HCT116 (cell line): ENCODE results near the gene SLC22A23. TPM values are rescaled to one million over a fixed set of nuclear protein-coding genes. Genes with fewer than 3 reads are reported as not detected.
"Not testable (repeated sequence)": the region's sequence is repeated elsewhere in the genome, so short reads cannot be mapped to it uniquely, and the experiment has no call there.

Experiments used
- ATAC-seq: fragments of 200-7000 bp; cut with Tn5 transposase; 2 replicates; pipeline ENCODE4 v1.9.1; 2020; ENCODE audit warnings: mild to moderate bottlenecking, moderate library complexity
- BruUV-seq: library from RNA; stranded (reverse); fragments of 400-500 nt; replicated peaks from 2 replicates; lab custom pipeline; 2021; lab: Mats Ljungman, UMichigan
- CTCF ChIA-PET: fragments of 300-600 bp; sonication (Branson Sonifier 250); formaldehyde crosslinking; loops from one replicate; lab custom pipeline; 2021; ENCODE audit warnings: antibody characterized with exemption; lab: Charles Lee
- POLR2A ChIA-PET: fragments of 300-600, 350-600 bp; sonication (Branson Sonifier 250); formaldehyde crosslinking; loops from one replicate; lab custom pipeline; 2021; ENCODE audit warnings: antibody characterized with exemption; lab: Charles Lee
- RAD21 ChIA-PET, 2 experiments: fragments of 300-600 bp; sonication (Branson Sonifier 250); formaldehyde crosslinking; loops; one replicate each; lab custom pipeline; 2023; ENCODE audit warnings: low total read pairs in 2 of 2; ENCODE audit not compliant: uncharacterized antibody in 2 of 2, unreplicated experiment in 2 of 2, low non-redundant PET in 1 of 2; lab: Charles Lee
- DNase-seq: peaks from one replicate; pipeline ENCODE4 v3.0.0-alpha.2; 2010; ENCODE audit warnings: low read depth, low spot score
- H2AFZ ChIP-seq: fragments of 200-600 bp; shearing (Covaris generic), sonication (generic); 2 replicates; pipeline ENCODE4 v1.6.1; 2017; ENCODE audit warnings: low read depth, mixed run types, mixed read lengths, antibody characterized with exemption, low read length; ENCODE audit not compliant: poor library complexity, severe bottlenecking
- H3K27ac ChIP-seq: 2 replicates; pipeline ENCODE4 v1.5.1; 2012; ENCODE audit warnings: low read depth, low read length
- H3K27me3 ChIP-seq: fragments of 200-600 bp; sonication (generic); 2 replicates; pipeline ENCODE4 v1.6.1; 2016; ENCODE audit warnings: mixed run types, low read length, mixed read lengths; ENCODE audit not compliant: insufficient read depth
- H3K36me3 ChIP-seq, 2 experiments: fragments of 200-500 bp in 1 of 2; fragments of 200-600 bp in 1 of 2; sonication (Bioruptor generic) in 1 of 2; sonication (generic) in 1 of 2; 2 replicates each; pipeline versions ENCODE4 v1.5.1 to v1.6.1; 2014 to 2016; ENCODE audit warnings: low read length in 2 of 2, inconsistent platforms in 1 of 2, mixed read lengths in 1 of 2, mixed run types in 1 of 2; ENCODE audit not compliant: insufficient read depth in 2 of 2, control insufficient read depth in 1 of 2
- H3K4me1 ChIP-seq, 2 experiments: fragments of 200-600 bp in 1 of 2; sonication (generic) in 1 of 2; 2 replicates each; pipeline versions ENCODE4 v1.5.1 to v1.6.1; 2012 to 2017; ENCODE audit warnings: low read length in 2 of 2, inconsistent platforms in 1 of 2, mild to moderate bottlenecking in 1 of 2, mixed read lengths in 1 of 2, mixed run types in 1 of 2, moderate library complexity in 1 of 2; ENCODE audit not compliant: insufficient read depth in 2 of 2, control insufficient read depth in 1 of 2
- H3K4me2 ChIP-seq: fragments of 200-600 bp; sonication (generic); 2 replicates; pipeline ENCODE4 v1.6.1; 2017; ENCODE audit warnings: mixed run types, low read length, mixed read lengths
- H3K4me3 ChIP-seq, 2 experiments: fragments of 200-600 bp in 1 of 2; sonication (generic) in 1 of 2; replicated peaks in 1 of 2; 2 replicates each; pipeline ENCODE4 v1.5.1; 2011 to 2016; ENCODE audit warnings: low read length in 2 of 2, control low read depth in 1 of 2, low read depth in 1 of 2, mild to moderate bottlenecking in 1 of 2, mixed read lengths in 1 of 2, mixed run types in 1 of 2
- H3K79me2 ChIP-seq: fragments of 200-600 bp; sonication (generic); 2 replicates; pipeline ENCODE4 v1.6.1; 2017; ENCODE audit warnings: mild to moderate bottlenecking, mixed run types, low read length, moderate library complexity, mixed read lengths; ENCODE audit not compliant: insufficient read depth
- H3K9ac ChIP-seq: fragments of 200-600 bp; sonication (generic); 2 replicates; pipeline ENCODE4 v1.6.1; 2016; ENCODE audit warnings: low read length, mixed read lengths
- H3K9me2 ChIP-seq: fragments of 200-600 bp; sonication (generic), shearing (Covaris generic); 2 replicates; pipeline ENCODE4 v1.6.1; 2017; ENCODE audit warnings: mixed run types, mild to moderate bottlenecking, moderate library complexity; ENCODE audit not compliant: insufficient read depth
- H3K9me3 ChIP-seq, 2 experiments: fragments of 200-500 bp in 1 of 2; fragments of 200-600 bp in 1 of 2; sonication (Bioruptor generic) in 1 of 2; sonication (generic) in 1 of 2; 2 replicates each; pipeline ENCODE4 v1.6.1; 2014 to 2017; ENCODE audit warnings: low read length in 2 of 2, mixed read lengths in 2 of 2, inconsistent platforms in 1 of 2, low read depth in 1 of 2, mild to moderate bottlenecking in 1 of 2, mixed run types in 1 of 2, moderate library complexity in 1 of 2; ENCODE audit not compliant: control insufficient read depth in 1 of 2, insufficient read depth in 1 of 2
- H4K20me1 ChIP-seq: fragments of 200-600 bp; sonication (generic), shearing (Covaris generic); 2 replicates; pipeline ENCODE4 v1.6.1; 2017; ENCODE audit warnings: mixed run types, mild to moderate bottlenecking, moderate library complexity; ENCODE audit not compliant: insufficient read depth
- ATF3 ChIP-seq: IDR thresholded peaks from 2 replicates; pipeline ENCODE4 v1.6.1; 2012
- CBX3 ChIP-seq: IDR thresholded peaks from 2 replicates; pipeline ENCODE4 v1.6.1; 2012; ENCODE audit warnings: low read depth
- CEBPB ChIP-seq: IDR thresholded peaks from 2 replicates; pipeline ENCODE4 v1.6.1; 2012; ENCODE audit warnings: low read depth
- EGR1 ChIP-seq: IDR thresholded peaks from 2 replicates; pipeline ENCODE4 v1.6.1; 2012; ENCODE audit warnings: low read depth
- ELF1 ChIP-seq: IDR thresholded peaks from 2 replicates; pipeline ENCODE4 v1.6.1; 2012; ENCODE audit warnings: low read depth, borderline replicate concordance
- EZH2 ChIP-seq: fragments of 200-600 bp; sonication (generic); IDR thresholded peaks from 2 replicates; pipeline ENCODE4 v1.6.1; 2017; ENCODE audit warnings: antibody characterized with exemption, mixed run types
- EZH2phosphoT487 ChIP-seq: fragments of 200-600 bp; IDR thresholded peaks from 2 replicates; pipeline ENCODE4 v1.6.1; 2018; ENCODE audit warnings: antibody characterized with exemption, borderline replicate concordance
- JUND ChIP-seq: IDR thresholded peaks from 2 replicates; pipeline ENCODE4 v1.6.1; 2012
- POLR2A ChIP-seq: IDR thresholded peaks from 2 replicates; pipeline ENCODE4 v1.7.0; 2011; ENCODE audit warnings: borderline replicate concordance; ENCODE audit not compliant: insufficient read depth, insufficient read length; ENCODE audit errors: extremely low read depth
- POLR2AphosphoS5 ChIP-seq: IDR thresholded peaks from 2 replicates; pipeline ENCODE4 v1.6.1; 2011; ENCODE audit warnings: mild to moderate bottlenecking, low read depth, low read length, moderate library complexity
- RAD21 ChIP-seq: IDR thresholded peaks from 2 replicates; pipeline ENCODE4 v1.6.1; 2012; ENCODE audit warnings: low read depth, mild to moderate bottlenecking
- SIN3A ChIP-seq: IDR thresholded peaks from 2 replicates; pipeline ENCODE4 v1.6.1; 2012; ENCODE audit warnings: low read depth
- SP1 ChIP-seq: IDR thresholded peaks from 2 replicates; pipeline ENCODE4 v1.6.1; 2012; ENCODE audit warnings: low read depth
- SRF ChIP-seq: IDR thresholded peaks from 2 replicates; pipeline ENCODE4 v1.6.1; 2012; ENCODE audit warnings: low read depth
- ZFX ChIP-seq: fragments of 450-650 bp; IDR thresholded peaks from 2 replicates; pipeline ENCODE4 v1.6.1; 2017
- ZNF274 ChIP-seq: fragments of 200-500 bp; sonication (Bioruptor generic); IDR thresholded peaks from 2 replicates; pipeline ENCODE4 v1.6.1; 2014; ENCODE audit warnings: mild to moderate bottlenecking, low read depth, low read length, inconsistent platforms
- intact Hi-C: fragments of 100-400 bp; cut with micrococcal nuclease; formaldehyde crosslinking; loops from 2 replicates; pipeline ENCODE4 v1.10.0; 2022
- total RNA-seq: library from RNA; stranded (reverse); gene quantifications from one replicate; pipeline ENCODE4 v1.2.1, GENCODE V29; 2021; ENCODE audit not compliant: unreplicated experiment
- TF ChIP-seq, protein P1 (sequence below): IDR thresholded peaks from 2 replicates; pipeline ENCODE4 v1.6.1; 2012; ENCODE audit warnings: low read depth
- TF ChIP-seq, protein P2 (sequence below): IDR thresholded peaks from 2 replicates; pipeline ENCODE4 v1.6.1; 2011; ENCODE audit warnings: mild to moderate bottlenecking, low read length, moderate library complexity; ENCODE audit not compliant: insufficient replicate concordance; ENCODE audit errors: extremely low read depth

Gene SLC22A23
- total RNA-seq, 1 experiment from 2014 or later, result 11.5 TPM

GRCh38 chr6:3242768-3243167 is 214.1 kb downstream of the SLC22A23 start:
- no peak overlapping the region for H3K9ac ChIP-seq
- H3K4me2 ChIP-seq, result no peak overlapping the region
- no peaks in the 10 kb centered on the region for H3K36me3 ChIP-seq
- no peak overlapping the region for H3K27ac ChIP-seq
- no peaks in the 10 kb centered on the region for H3K9me2 ChIP-seq
- ATAC-seq, result no peak
- H3K4me1 ChIP-seq, result peaks cover 0 to 10% of the 10 kb centered on the region in 2 experiments; a peak in 1 of 4 replicates
- POLR2A ChIA-PET, result no interaction called here
- no peaks in the 10 kb centered on the region for H3K27me3 ChIP-seq
- intact Hi-C loops, result no loop called here
- H3K79me2 ChIP-seq, result no peaks in the 10 kb centered on the region
- no peak overlapping the region for H2AFZ ChIP-seq
- no peak overlapping the region for H3K4me3 ChIP-seq
- no peak for TF ChIP-seq ZFX
- no peak for TF ChIP-seq EZH2phosphoT487
- TF ChIP-seq, protein P1, sequence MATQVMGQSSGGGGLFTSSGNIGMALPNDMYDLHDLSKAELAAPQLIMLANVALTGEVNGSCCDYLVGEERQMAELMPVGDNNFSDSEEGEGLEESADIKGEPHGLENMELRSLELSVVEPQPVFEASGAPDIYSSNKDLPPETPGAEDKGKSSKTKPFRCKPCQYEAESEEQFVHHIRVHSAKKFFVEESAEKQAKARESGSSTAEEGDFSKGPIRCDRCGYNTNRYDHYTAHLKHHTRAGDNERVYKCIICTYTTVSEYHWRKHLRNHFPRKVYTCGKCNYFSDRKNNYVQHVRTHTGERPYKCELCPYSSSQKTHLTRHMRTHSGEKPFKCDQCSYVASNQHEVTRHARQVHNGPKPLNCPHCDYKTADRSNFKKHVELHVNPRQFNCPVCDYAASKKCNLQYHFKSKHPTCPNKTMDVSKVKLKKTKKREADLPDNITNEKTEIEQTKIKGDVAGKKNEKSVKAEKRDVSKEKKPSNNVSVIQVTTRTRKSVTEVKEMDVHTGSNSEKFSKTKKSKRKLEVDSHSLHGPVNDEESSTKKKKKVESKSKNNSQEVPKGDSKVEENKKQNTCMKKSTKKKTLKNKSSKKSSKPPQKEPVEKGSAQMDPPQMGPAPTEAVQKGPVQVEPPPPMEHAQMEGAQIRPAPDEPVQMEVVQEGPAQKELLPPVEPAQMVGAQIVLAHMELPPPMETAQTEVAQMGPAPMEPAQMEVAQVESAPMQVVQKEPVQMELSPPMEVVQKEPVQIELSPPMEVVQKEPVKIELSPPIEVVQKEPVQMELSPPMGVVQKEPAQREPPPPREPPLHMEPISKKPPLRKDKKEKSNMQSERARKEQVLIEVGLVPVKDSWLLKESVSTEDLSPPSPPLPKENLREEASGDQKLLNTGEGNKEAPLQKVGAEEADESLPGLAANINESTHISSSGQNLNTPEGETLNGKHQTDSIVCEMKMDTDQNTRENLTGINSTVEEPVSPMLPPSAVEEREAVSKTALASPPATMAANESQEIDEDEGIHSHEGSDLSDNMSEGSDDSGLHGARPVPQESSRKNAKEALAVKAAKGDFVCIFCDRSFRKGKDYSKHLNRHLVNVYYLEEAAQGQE, result no peak
- no peak for TF ChIP-seq SRF
- TF ChIP-seq ATF3, result no peak
- TF ChIP-seq POLR2A, result no peak
- no peak for TF ChIP-seq EGR1
- TF ChIP-seq JUND, result no peak
- TF ChIP-seq, protein P2, sequence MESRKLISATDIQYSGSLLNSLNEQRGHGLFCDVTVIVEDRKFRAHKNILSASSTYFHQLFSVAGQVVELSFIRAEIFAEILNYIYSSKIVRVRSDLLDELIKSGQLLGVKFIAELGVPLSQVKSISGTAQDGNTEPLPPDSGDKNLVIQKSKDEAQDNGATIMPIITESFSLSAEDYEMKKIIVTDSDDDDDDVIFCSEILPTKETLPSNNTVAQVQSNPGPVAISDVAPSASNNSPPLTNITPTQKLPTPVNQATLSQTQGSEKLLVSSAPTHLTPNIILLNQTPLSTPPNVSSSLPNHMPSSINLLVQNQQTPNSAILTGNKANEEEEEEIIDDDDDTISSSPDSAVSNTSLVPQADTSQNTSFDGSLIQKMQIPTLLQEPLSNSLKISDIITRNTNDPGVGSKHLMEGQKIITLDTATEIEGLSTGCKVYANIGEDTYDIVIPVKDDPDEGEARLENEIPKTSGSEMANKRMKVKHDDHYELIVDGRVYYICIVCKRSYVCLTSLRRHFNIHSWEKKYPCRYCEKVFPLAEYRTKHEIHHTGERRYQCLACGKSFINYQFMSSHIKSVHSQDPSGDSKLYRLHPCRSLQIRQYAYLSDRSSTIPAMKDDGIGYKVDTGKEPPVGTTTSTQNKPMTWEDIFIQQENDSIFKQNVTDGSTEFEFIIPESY, result no peak
- no peak for TF ChIP-seq POLR2AphosphoS5
- no peak for TF ChIP-seq ZNF274
- TF ChIP-seq CBX3, result no peak
- TF ChIP-seq RAD21, result no peak
- TF ChIP-seq CEBPB, result no peak
- TF ChIP-seq SIN3A, result no peak
- TF ChIP-seq SP1, result no peak
- TF ChIP-seq EZH2, result no peak
- TF ChIP-seq ELF1, result no peak
- DNase-seq, result no peak
- no TSS peak for BruUV-seq
- RAD21 ChIA-PET, result no interaction called here
- H4K20me1 ChIP-seq, result no peaks in the 10 kb centered on the region
- H3K9me3 ChIP-seq, result no peaks in the 10 kb centered on the region
- CTCF ChIA-PET, result interaction anchor here (1.0 kb wide), 1 partner anchor 9 kb away, joined by 3 read pairs; no protein-coding TSS in a partner anchor

DNA sequence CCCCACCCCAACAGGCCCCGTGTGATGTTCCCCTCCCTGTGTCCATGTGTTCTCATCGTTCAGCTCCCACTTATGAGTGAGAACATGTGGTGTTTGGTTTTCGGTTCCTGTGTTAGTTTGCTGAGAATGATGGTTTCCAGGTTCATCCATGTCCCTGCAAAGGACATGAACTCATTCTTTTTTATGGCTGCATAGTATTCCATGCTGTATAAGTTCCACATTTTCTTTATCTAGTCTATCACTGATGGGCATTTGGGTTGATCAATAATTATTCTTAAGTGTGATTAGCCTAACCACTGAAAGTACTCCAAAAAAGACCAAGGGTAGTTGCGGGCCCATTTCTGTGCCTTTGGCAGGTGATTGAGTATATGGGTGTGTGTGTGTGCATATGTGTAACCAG is 215.1 kb downstream of the SLC22A23 start:
- DNase-seq, H3K36me3 ChIP-seq, POLR2A ChIA-PET, H3K27me3 ChIP-seq, H3K4me3 ChIP-seq, H4K20me1 ChIP-seq, H3K9me2 ChIP-seq, RAD21 ChIA-PET, H3K27ac ChIP-seq, H3K9me3 ChIP-seq, H2AFZ ChIP-seq, H3K4me2 ChIP-seq, intact Hi-C loops, H3K9ac ChIP-seq, CTCF ChIA-PET, H3K4me1 ChIP-seq, H3K79me2 ChIP-seq, BruUV-seq, ATAC-seq: not testable (repeated sequence)
